OCI-LY7 (cell line): Measurements from ENCODE around the gene FUCA1.

ENCODE experiments used
- EZH2phosphoT487 ChIP-seq: fragments of 200-600 bp; sonication (generic); IDR thresholded peaks from 2 replicates; pipeline ENCODE4 v1.6.1; 2018; ENCODE audit warnings: low read depth, borderline replicate concordance, mild to moderate bottlenecking, mixed run types, antibody characterized with exemption, low read length, moderate library complexity, mixed read lengths
- TF ChIP-seq, protein P1 (sequence below): fragments of 200-600 bp; sonication (generic); conservative IDR thresholded peaks from 2 replicates; pipeline ENCODE4 v1.5.1; 2014; ENCODE audit warnings: mild to moderate bottlenecking, antibody characterized with exemption, low read length, moderate library complexity, mixed read lengths

DNA sequence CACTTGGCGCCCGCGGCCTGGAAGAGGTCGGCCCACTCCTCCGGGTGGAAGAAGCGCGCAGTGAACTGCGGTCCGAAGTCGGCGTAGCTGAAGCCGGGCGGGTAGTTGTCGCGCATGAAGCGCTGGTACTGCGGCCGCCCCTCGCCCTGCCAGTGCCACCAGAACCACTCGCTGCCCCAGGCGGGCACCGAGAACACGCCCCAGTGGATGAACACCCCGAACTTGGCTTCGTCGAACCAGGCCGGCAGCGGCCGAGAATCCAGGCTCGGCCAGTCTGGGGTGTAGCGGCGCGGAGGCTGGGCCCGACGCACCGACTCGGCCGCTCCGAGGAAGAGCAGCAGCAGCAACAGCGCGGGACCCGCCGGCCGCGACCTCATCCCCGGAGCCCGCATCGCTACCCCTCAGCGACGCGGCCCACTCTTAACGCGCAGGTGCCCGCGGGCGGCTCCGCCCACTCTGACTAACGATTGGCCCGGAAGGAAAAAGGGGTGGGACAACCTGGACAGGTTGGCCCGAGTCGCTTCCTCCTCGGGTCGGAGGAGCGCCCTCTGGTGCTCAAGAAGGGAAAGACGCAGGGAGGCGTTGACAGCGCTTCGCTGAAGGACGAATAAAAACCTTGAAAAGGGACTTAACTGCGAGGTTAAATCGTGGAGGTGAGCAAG, at the start of gene FUCA1:
- TF ChIP-seq, protein P1, sequence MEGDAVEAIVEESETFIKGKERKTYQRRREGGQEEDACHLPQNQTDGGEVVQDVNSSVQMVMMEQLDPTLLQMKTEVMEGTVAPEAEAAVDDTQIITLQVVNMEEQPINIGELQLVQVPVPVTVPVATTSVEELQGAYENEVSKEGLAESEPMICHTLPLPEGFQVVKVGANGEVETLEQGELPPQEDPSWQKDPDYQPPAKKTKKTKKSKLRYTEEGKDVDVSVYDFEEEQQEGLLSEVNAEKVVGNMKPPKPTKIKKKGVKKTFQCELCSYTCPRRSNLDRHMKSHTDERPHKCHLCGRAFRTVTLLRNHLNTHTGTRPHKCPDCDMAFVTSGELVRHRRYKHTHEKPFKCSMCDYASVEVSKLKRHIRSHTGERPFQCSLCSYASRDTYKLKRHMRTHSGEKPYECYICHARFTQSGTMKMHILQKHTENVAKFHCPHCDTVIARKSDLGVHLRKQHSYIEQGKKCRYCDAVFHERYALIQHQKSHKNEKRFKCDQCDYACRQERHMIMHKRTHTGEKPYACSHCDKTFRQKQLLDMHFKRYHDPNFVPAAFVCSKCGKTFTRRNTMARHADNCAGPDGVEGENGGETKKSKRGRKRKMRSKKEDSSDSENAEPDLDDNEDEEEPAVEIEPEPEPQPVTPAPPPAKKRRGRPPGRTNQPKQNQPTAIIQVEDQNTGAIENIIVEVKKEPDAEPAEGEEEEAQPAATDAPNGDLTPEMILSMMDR = peak; percentile 82
- no peak for TF ChIP-seq EZH2phosphoT487
